Measurements from ENCODE around the gene TAP2.
A peak's percentile ranks its signal among the peaks of the same experiment; 100 is the strongest.
"Not testable (repeated sequence)": the region's sequence is repeated elsewhere in the genome, so short reads cannot be mapped to it uniquely, and the experiment has no call there.

Gene TAP2

DNA sequence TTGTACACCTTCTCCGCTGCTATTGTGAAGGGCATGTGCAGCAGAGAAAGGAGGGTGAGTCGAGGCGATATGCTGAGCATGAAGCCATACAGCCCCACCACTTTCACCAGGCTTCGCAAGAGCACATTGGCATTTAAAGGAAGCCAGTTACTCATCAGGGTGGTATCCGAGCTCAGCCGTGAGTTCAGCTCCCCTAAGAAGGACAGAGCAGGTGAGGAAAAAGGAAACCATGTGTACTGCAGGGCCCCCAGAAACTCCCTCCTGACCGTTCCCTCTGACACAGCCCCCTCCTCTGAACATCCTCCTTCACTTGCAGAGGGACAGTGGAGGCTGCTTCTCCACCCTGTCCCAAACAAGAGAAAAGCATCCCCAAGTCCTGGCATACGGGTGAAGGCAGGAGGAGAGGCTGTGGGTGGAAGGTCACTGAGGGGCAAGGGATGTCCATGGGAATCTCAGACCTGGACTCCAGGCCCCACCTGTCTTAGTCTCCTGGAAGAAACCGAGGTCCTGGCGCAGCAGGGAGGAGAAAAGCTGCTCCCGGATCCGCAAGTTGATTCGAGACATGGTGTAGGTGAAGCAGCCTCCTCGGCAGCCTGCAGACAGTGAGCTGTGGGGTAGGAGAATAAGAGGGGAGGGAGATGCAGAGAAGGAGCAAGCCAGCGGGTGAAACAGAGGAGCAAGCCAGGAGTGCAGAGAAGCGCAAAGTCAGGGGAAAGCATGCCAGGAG, 3.2 kb downstream of the TAP2 start:
- no peak for DNase-seq (ENCODE audit: low read depth)

DNA sequence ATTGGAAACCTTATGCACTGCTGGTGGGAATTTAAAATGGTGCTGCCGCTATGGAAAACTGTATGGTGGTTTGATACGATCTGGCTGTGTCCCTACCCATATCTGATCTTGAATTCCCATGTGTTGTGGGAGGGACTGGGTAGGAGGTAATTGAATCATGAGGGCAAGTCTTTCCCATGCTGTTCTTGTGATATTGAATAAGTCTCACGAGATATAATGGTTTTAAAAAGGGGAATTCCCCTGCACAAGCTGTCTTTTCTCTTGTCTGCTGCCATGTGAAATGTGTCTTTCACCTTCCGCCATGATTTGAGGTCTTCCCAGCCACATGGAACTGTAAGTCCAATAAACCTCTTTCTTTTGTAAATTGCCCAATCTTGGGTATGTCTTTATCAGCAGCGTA, 4.9 kb downstream of the TAP2 start:
- no peak for DNase-seq (ENCODE audit: low read depth)

DNA sequence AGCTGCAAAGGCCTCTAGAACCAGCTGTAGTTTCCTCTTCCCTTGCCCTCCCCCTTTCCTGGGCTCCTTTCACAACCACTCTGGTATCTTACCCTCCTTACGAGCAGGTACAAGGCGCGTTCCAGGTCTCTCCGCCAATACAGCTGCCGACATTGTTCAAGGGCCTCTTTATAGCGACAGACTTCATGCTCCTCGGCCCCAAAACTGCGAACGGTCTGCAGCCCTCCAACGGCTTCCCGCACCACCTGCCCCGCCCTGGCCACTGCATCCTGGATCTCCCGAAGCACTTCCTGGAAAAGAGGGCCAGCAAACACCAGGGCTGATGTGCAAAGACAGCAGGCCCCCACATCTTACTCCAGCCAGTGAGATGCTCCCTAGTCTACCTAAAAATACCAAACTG, 6.0 kb downstream of the TAP2 start:
- DNase-seq (ENCODE audit: low read depth): no peak

DNA sequence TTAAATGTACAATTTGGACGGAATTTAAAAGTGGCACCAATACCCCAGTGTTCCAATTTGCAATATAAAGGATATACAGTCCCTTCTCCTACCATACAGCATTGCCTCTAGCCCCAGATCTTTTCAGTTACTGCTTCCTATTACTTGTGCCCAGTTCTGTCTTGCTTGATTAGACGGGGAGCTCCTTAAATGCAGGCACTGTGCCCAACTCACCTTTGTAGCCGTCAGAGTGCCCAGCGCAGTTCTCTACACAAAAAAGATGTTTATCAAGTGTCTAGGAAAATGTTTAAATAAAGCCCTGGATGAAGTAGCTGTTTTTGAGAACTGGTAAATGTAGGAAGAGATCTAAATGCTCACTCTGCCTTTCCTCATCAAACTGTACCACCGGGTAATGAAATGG, 7.6 kb downstream of the TAP2 start:
- DNase-seq (ENCODE audit: low read depth): no peak

DNA sequence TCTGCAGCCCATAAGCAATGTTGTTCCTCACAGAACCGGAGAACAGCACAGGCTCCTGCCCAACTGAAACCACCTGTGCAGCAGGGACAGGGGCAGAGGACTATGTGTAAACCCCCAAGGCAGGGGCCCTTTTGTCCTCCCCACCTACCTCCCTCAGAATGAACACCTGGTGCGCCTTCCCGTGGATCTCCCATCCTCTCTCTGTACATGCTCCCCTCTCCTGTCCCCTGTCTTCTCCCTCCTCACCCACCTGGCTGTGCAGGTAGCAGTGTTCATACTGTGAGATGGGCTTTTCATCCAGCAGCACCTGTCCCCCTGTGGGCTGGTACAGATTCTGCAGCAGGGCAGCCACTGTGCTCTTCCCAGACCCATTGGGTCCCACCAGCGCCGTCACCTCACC, 8.5 kb downstream of the TAP2 start:
- no peak for DNase-seq (ENCODE audit: low read depth)

DNA sequence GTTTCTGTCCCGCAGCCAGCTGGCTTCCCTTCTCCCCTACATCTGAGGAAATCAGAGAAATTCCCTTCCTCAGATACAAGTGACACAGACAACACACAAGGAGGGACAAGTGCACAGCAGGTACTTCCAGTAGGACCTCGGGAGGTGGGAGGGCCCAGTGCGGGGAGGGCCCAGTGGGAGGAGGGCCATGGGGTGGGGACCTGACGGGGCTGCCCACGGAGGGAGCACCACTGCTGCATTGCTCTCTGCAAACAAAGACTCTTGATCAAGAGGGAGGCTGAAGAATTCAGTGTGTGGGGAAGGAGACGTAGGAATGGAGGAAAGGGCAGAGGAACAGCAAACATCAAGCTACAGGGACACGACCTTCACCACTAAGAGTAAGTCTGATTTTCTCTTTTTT, 9.0 kb downstream of the TAP2 start:
- no peak for DNase-seq (ENCODE audit: low read depth)

DNA sequence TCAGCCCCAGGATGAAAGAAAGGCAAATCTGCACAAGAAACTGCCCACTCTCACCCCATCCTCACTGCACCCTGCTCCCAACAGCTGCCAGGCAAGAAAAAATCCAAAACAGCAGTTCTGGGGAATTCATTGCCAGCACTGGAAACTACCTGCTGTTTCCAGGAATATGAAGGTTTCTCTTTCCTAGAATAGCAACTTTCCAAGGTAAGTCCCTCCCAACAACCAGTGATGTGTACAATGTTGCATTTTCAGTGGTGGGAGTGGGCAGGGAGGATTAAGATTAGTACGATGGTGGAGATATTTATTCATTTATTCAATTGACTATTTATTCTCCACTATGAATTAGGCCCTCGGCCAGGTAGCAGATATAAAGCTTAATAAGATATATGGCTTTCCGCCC, 11.5 kb downstream of the TAP2 start:
- no peak for DNase-seq (ENCODE audit: low read depth)

DNA sequence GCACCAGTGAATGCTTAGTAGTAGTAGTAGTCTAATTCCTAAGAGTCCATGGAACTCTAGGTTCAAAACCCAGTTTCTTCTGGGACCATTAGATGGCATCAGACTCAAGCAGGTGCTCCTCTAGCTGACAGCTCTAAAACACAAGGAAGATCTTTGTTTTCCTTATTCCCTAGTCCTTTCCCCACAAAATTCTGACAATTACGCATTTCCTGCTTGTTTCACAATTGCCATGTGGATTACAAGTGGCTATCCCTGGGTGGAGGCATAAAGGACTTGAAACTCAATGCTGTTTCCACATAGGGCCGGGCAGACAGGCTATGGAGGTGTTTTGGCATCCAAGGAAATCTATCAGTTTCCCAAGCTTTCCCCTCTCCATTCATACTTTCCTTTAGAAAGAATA, 12.6 kb downstream of the TAP2 start:
- no peak for DNase-seq (ENCODE audit: low read depth)

DNA sequence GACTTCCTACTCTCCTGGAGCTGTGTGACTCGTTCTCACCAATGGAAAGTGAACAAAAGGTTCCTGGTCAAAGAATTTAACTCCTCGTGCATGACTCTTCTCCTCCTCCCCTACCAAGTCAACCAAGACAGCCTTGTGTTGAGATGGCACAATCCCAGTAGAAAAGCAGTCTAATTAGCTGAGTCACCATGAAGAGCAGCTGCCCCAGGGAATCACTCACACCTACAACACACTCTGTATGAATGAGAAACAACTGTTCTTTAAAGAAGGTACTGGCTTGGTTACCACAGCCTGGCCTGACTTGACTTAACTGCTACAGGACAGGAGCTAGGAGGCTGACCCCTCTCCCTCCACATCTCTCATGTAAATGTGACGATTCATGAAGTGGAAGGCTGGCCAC, 18.8 kb downstream of the TAP2 start:
- DNase-seq (ENCODE audit: low read depth): no peak

DNA sequence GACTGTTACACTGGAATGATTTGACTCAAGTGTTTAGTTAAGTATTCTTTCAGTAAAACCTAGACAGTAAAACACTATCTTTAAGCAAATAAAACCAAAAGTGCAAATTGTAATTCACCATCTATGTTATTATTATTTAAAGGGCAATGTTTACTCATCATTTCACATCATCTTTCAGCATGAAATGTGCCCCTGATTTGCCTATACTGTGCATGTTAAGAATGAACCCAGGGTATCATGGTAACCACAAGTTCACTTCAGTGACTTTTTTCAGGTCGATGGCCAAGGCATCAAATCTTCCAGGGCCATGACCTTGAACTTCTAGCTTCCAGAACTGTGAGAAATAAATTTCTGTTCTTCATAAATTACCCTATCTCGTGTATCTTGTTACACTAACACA, 19.7 kb downstream of the TAP2 start:
- no peak for DNase-seq (ENCODE audit: low read depth)

DNA sequence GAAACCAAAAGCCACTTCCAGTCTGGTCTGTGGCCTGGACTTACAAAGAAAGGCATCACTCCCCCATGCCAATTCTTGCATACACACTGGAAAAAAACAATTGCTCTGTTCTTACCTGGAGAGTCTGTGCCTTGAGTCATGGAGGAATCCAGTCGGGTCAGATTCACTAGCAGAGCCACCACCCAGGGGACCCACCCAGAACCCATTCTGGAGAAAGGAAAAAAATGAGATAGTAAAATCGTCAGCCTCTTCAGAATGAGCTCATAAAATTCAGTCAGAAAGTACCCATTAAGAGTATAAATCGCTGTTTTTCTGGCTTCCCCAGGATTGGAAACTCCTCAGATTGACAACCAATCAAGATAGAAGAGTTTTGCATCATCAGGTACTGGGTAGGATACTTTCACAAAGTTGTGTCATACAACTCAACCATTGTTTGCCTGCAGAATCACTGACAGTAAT, 21.8 kb downstream of the TAP2 start, which contains the start of gene HLA-DOB:
TSS of gene HLA-DOB (minus strand) at position 257 of the 459 bp plus-strand sequence. CDS start at position 206, 51 bp downstream.
- DNase-seq (ENCODE audit: low read depth): no peak

DNA sequence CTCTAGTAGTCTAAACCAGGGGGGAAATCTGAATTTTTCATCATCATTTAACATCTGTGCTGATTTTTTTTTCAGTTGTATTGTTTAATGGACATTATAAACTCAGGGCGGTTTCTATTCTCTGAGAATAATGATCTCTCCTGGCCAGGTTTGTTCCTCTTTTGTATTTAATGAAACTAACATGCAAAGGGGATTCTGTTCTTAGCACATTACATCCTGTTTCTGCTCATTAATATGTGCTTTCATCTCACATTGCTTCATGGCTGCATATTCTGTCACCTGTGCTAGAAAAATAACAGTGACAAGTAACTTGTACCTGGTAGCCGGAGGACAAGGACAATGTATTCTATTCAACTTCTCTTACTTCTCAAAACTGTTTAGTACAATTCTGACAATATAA, 22.5 kb downstream of the TAP2 start:
- no peak for DNase-seq (ENCODE audit: low read depth)

DNA sequence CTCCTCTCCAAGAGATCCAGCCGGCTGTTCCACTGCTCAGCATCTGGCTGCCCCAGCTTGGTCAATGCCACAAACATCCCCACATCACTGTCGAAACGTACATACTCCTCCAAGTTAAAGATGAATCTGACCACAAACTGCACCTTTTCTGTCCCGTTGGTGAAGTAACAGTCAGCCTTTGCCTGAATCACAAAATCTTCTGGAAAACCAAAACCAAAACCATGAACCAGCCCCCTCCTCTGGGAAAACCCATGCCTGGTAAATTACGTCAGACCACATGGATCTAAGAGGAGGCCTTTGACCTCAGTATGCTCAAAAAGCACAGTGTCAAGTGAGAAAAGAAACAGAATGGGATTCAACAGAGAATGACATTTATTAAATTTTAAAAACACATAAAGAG, 23.4 kb downstream of the TAP2 start:
- DNase-seq (ENCODE audit: low read depth): no peak

DNA sequence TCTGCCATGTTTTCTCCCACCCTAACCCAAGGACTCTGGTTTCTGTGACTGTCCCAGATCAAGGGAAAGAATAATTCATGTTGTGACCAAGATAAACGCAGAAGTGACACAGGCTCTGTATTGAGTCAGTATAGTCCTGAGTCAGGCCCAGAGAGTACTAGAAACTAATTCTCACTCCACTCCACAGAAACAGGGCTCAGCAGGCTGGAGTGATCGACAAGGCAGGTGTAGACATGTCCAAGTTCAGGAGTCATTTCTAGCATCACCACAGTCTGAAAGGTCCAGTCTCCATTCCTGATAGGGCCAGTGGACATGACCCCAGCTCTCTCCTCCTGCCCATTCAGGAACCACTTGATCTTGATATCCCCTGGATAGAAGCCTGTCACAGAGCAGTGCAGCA, 24.4 kb downstream of the TAP2 start:
- no peak for DNase-seq (ENCODE audit: low read depth)

DNA sequence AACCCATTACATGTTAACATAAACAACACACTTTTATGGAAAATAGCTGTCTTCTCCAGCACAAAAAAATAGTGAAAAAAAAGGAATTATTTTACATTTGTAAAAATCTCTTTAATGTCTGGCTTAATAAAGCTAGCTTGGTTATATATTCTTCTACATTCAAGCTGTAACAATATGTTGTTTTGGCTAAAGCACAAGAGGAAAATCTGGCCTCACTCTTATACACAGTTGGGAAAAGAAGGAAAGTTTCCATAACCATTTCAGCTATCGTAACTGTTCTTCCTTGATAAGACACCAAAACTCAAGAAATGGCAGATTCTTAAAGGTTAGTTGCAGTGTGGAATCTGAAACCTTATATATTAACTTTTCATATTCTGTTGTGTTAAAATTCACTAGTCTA, 29.4 kb downstream of the TAP2 start:
- DNase-seq (ENCODE audit: low read depth): no peak

DNA sequence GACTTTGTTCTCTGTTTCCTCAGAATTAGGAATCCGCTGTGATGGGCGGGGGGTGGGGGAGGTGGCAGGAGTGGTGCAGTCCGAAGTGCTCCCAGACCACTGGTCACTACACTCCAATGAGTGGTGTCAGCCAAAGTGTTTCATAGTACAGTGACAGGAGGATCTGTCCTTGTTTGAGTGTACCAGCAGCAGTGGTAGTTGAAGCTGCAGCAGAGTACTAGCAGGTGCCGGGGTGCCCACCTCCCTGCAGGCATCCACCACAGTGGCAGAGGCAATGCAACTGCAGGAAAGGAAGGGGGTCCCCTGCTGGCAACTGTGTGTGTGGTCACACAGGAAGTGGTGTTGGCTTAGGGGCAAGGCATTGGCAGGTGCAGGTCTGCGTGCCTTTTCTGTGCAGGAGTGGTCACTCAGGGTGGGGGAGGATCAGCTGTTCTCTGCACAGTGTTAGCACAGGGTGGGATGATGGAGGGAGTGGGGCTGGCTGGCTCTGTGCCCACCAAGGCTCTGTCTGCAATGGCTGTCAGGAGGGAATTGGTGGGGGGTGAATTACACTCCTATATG, 31.4 kb downstream of the TAP2 start:
- DNase-seq (ENCODE audit: low read depth): no peak

DNA sequence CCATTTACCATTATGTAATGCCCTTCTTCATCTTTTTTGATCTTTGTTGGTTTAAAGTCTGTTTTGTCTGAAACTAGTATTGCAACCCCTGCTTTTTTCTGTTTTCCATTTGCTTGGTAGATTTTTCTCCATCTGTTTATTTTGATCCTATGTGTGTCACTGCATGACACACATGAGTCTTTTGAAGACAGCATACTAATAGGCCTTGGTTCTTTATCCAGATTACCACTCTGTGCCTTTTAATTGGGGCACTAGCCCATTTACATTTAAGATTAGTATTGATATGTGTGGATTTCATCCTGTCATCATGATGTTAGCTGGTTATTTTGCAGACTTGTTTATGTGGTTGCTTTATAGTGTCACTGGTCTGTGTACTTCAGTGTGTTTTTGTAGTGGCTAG, 33.1 kb downstream of the TAP2 start:
- DNase-seq (ENCODE audit: low read depth): not testable (repeated sequence)

DNA sequence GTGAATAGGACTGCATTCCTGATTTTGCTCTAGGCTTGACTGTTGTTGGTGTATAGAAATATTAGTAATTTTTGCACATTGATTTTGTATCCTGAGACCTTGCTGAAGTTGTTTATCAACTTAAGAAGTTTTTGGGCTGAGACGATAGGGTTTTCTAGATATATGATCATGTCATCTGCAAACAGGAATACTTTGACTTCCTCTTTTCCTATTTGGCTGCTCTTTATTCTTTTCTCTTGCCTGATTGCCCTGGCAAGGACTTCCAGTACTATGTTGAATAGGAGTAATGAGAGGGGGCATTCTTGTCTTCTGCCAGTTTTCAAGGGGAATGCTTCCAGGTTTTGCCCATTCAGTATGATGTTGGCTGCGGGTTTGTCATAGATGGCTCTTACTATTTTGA, 35.1 kb downstream of the TAP2 start:
- no peak for DNase-seq (ENCODE audit: low read depth)

DNA sequence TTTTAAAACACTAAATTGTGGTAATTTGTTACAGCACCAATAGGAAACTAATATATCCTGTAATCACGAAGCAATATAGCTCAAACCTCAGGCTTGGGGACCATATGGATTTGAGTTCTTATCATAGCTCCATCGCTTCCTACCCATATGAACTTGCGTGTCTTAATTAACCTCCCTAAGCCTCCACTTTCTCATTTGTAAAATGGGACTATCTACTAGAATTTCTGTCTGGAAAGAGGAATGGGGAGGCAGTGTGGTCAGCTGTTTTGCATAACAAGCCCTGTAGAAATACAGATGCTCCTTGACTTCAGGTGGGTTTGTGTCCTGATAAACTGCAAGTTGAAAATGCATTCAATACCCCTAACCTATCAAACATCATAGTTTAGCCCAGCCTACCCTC, 38.8 kb downstream of the TAP2 start:
- no peak for DNase-seq (ENCODE audit: low read depth)

DNA sequence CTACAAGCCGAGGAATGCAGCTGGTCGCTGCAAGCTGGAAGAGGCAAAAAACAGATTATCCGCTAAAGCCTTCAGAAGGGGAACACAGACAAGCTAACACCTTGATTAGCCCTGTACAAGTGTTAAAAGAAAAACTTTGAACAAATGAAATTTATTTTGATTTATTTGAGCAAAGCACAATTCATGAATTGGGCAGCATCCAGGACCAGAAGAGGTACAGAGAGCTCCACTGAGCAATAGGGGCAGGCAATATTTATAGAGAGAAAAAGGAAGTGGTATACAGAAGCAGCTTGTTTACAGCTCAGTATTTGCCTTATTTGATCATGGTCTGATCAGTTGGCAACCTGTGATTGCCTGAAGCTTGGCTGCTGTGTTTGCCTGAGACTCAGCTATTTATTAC, 39.4 kb downstream of the TAP2 start:
- no peak for DNase-seq (ENCODE audit: low read depth)

DNA sequence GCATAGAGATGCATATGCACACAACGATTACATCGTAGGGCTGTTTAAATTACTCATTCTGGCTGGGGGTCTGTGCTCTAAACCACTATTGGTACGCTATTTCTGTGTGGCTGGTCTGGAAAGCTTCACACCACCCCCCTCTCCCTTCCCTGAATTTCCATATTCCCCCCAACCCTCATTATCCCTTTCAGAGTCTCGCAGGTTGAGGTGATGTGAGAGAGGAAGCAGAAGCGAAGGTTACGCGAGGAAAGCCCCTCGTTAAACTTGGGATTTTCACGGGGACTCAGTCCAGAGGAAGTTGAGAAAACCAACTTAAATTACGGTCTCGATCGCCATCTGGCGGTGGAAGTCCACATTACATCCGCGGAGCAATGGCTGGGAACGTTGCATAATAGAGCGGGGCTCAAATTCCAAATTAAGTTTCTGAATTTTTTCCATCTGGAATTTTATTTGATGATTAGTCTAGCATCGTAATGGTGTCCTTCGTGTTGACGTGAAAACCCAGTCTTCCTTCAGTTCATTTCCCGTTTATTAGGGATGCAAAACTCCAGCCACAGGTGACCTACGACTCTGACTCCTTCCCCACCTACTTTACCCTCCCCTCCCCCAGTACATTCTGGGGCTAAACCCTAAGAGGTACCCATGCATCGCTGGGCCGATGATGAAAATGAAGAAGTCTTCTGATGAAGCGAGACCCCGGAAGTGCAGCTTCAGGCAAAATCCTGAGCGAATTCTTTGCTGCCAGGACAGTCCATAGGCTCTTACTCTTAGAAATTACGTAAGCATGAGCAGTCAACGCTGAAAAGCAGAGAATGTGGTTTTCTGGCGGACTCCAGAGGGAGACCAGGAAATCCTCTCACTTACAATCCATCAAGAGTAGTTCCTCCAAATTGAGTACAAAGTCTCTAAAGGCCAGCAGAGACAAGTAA, 41.4 kb downstream of the TAP2 start:
- peak; percentile 71 for DNase-seq (ENCODE audit: low read depth)

DNA sequence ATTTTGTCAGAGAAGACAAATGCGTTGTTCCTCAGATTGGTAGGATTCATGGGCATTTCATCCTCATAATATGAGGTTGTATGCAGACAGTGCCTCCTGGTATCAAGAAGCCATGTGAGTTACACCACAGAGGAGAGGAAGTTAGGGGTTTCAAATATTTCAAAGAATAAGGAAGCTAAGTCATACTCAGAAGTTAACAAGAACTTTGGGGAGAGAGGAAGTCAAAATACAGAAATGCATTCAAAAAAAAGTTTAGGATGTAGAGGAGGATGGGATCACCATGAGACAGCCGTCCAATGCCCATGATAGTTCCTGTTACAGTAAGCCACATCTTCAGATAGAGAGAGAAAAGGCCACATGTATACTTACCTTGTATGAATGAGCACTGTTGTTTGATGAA, 44.0 kb downstream of the TAP2 start:
- DNase-seq (ENCODE audit: low read depth): no peak

DNA sequence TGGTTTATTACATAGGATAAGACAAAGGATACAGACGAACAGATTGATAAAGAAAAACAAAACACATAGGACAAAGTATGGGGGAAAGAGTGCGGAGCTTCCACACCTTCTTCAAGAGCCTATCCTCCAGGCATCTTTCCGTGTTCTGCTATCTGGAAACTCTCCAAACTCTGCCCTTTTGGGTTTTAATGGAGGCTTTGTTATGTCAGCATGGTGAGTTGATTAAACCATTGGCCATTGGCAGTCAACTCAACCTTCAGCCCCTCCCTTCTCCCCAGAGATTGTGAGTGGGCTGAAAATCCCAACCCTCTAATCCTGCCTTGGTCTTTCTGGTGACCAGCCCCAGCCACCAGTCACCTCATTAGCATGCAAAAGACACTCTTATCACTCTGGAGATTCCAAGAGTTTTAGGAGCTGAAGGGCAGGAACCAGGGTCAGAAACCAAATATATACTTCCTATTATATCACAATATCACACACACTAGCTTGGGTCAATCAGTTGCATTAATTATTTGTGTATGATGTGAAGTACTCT, 45.6 kb downstream of the TAP2 start:
- DNase-seq (ENCODE audit: low read depth): no peak

Measured in stimulated activated CD8-positive, alpha-beta memory T cell treated with anti-CD3 and anti-CD28 coated beads, Interleukin-7, amount 100 ng/mL, for 24 hours (primary cell).